Measurements from ENCODE around the gene PLA2G12A. TPM values are rescaled to one million over a fixed set of nuclear protein-coding genes. Genes with fewer than 3 reads are reported as not detected.
A peak's percentile ranks its signal among the peaks of the same experiment; 100 is the strongest.

Gene PLA2G12A
- total and polyA plus RNA-seq, 10 of the 15 experiments (the other 5 are each of a cell fraction or from before 2014, with no cell fraction given), result 3.7 to 36.8 (median 15.5) TPM

DNA sequence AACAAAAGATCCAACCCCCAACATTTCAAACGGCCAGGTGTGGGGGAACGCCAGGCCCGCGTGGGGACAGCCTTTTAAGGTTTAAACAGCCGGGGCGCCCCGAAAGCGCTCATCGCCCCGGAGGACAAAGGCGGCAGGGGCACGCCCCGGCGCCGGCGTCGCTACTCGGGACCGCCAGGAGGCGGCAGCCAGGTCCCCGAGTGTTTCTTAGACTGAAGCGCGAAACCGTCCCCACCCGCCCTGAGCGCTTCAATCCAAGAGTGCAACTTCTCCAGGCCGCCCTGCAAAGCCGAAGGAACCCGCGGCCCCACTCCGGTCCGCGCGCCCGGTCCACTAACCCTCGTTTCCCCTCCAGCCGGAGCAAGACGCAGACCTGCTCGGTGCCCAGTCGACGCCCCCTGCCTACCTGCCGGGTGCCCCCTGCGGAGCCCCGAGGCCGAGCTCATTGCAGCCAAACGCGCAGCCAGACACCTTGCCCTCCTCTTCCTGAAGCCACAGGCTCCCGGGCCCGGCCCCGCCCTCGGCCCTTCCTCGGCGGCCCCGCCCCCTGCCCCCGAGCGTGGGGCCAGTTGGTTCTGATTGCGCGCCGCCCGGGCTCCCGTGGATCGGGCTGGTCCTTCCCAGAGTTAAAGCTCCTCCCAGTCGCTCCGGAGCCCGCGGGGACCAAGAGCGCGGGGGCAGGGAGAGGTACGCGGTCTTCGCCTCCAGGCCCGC is 26.8 kb downstream of the PLA2G12A start, which contains the start of gene CASP6 (continued):
- TF ChIP-seq, protein P1, sequence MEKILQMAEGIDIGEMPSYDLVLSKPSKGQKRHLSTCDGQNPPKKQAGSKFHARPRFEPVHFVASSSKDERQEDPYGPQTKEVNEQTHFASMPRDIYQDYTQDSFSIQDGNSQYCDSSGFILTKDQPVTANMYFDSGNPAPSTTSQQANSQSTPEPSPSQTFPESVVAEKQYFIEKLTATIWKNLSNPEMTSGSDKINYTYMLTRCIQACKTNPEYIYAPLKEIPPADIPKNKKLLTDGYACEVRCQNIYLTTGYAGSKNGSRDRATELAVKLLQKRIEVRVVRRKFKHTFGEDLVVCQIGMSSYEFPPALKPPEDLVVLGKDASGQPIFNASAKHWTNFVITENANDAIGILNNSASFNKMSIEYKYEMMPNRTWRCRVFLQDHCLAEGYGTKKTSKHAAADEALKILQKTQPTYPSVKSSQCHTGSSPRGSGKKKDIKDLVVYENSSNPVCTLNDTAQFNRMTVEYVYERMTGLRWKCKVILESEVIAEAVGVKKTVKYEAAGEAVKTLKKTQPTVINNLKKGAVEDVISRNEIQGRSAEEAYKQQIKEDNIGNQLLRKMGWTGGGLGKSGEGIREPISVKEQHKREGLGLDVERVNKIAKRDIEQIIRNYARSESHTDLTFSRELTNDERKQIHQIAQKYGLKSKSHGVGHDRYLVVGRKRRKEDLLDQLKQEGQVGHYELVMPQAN (conservative IDR thresholded peaks at IDR 0.05), result peak; percentile 29
- no peak for TF ChIP-seq RAD51 (IDR thresholded peaks at IDR 0.05)
- peak; percentile 12; the same call in 1 of the 2 replicates for TF ChIP-seq RB1 (IDR thresholded peaks at IDR 0.05; ENCODE audit: borderline replicate concordance)
- peak; percentile 83 for TF ChIP-seq FOXM1 (IDR thresholded peaks at IDR 0.05; ENCODE audit: low read depth, low read length)
- no peak for TF ChIP-seq MTA2 (IDR thresholded peaks at IDR 0.05; ENCODE audit: low read depth)
- TF ChIP-seq, protein P2, sequence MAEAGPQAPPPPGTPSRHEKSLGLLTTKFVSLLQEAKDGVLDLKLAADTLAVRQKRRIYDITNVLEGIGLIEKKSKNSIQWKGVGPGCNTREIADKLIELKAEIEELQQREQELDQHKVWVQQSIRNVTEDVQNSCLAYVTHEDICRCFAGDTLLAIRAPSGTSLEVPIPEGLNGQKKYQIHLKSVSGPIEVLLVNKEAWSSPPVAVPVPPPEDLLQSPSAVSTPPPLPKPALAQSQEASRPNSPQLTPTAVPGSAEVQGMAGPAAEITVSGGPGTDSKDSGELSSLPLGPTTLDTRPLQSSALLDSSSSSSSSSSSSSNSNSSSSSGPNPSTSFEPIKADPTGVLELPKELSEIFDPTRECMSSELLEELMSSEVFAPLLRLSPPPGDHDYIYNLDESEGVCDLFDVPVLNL (IDR thresholded peaks at IDR 0.05; ENCODE audit: low read depth, low read length), result 0 out of 2 replicates have a peak, but pooled peaks have one; percentile 28
- peak; percentile 73; the same call in 1 of the 2 replicates for TF ChIP-seq SIN3A (IDR thresholded peaks at IDR 0.05; ENCODE audit: low read depth, low read length)
- TF ChIP-seq IKZF2 (IDR thresholded peaks at IDR 0.05), result peak; percentile 40 to 57; a peak in 3 of 4 replicates
- TF ChIP-seq PAX8 (IDR thresholded peaks at IDR 0.05), result no peak
- TF ChIP-seq EP300 (IDR thresholded peaks at IDR 0.05; ENCODE audit: borderline replicate concordance in 1 of 2, control insufficient read depth in 1 of 2, low read depth in 2 of 2, low read length in 2 of 2), result 0 out of 4 replicates have a peak, but pooled peaks have one; percentile 6 to 15
- TF ChIP-seq, protein P3, sequence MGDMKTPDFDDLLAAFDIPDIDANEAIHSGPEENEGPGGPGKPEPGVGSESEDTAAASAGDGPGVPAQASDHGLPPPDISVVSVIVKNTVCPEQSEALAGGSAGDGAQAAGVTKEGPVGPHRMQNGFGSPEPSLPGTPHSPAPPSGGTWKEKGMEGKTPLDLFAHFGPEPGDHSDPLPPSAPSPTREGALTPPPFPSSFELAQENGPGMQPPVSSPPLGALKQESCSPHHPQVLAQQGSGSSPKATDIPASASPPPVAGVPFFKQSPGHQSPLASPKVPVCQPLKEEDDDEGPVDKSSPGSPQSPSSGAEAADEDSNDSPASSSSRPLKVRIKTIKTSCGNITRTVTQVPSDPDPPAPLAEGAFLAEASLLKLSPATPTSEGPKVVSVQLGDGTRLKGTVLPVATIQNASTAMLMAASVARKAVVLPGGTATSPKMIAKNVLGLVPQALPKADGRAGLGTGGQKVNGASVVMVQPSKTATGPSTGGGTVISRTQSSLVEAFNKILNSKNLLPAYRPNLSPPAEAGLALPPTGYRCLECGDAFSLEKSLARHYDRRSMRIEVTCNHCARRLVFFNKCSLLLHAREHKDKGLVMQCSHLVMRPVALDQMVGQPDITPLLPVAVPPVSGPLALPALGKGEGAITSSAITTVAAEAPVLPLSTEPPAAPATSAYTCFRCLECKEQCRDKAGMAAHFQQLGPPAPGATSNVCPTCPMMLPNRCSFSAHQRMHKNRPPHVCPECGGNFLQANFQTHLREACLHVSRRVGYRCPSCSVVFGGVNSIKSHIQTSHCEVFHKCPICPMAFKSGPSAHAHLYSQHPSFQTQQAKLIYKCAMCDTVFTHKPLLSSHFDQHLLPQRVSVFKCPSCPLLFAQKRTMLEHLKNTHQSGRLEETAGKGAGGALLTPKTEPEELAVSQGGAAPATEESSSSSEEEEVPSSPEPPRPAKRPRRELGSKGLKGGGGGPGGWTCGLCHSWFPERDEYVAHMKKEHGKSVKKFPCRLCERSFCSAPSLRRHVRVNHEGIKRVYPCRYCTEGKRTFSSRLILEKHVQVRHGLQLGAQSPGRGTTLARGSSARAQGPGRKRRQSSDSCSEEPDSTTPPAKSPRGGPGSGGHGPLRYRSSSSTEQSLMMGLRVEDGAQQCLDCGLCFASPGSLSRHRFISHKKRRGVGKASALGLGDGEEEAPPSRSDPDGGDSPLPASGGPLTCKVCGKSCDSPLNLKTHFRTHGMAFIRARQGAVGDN (IDR thresholded peaks at IDR 0.05), result no peak
- TF ChIP-seq, protein P4, sequence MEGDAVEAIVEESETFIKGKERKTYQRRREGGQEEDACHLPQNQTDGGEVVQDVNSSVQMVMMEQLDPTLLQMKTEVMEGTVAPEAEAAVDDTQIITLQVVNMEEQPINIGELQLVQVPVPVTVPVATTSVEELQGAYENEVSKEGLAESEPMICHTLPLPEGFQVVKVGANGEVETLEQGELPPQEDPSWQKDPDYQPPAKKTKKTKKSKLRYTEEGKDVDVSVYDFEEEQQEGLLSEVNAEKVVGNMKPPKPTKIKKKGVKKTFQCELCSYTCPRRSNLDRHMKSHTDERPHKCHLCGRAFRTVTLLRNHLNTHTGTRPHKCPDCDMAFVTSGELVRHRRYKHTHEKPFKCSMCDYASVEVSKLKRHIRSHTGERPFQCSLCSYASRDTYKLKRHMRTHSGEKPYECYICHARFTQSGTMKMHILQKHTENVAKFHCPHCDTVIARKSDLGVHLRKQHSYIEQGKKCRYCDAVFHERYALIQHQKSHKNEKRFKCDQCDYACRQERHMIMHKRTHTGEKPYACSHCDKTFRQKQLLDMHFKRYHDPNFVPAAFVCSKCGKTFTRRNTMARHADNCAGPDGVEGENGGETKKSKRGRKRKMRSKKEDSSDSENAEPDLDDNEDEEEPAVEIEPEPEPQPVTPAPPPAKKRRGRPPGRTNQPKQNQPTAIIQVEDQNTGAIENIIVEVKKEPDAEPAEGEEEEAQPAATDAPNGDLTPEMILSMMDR (IDR thresholded peaks at IDR 0.05 in 2 of 3, conservative IDR thresholded peaks at IDR 0.05 in 1 of 3; ENCODE audit: control insufficient read depth in 2 of 3, extremely low read depth in 1 of 3, insufficient read depth in 1 of 3, low read depth in 3 of 3, low read length in 3 of 3), result peak; percentile 59 to 79 (median 70)
- TF ChIP-seq, protein P5, sequence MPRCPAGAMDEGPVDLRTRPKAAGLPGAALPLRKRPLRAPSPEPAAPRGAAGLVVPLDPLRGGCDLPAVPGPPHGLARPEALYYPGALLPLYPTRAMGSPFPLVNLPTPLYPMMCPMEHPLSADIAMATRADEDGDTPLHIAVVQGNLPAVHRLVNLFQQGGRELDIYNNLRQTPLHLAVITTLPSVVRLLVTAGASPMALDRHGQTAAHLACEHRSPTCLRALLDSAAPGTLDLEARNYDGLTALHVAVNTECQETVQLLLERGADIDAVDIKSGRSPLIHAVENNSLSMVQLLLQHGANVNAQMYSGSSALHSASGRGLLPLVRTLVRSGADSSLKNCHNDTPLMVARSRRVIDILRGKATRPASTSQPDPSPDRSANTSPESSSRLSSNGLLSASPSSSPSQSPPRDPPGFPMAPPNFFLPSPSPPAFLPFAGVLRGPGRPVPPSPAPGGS (IDR thresholded peaks at IDR 0.05; ENCODE audit: borderline replicate concordance, insufficient read depth, low read depth, low read length, poor library complexity, severe bottlenecking), result peak; percentile 33
- no peak for TF ChIP-seq SIX5 (IDR thresholded peaks at IDR 0.05; ENCODE audit: low read depth, low read length, severe bottlenecking)
- no peak for TF ChIP-seq ZNF207 (IDR thresholded peaks at IDR 0.05; ENCODE audit: borderline replicate concordance)
- peak; percentile 67; the same call in 1 of the 2 replicates for TF ChIP-seq LARP7 (IDR thresholded peaks at IDR 0.05)
- TF ChIP-seq NFYA (IDR thresholded peaks at IDR 0.05; ENCODE audit: borderline replicate concordance, low read depth, low read length), result no peak
- peak; percentile 50 for TF ChIP-seq POLR2AphosphoS5 (IDR thresholded peaks at IDR 0.05; ENCODE audit: low read length)
